Caki2 (cell line): ENCODE results near the gene TADA3. TPM values are rescaled to one million over a fixed set of nuclear protein-coding genes. Genes with fewer than 3 reads are reported as not detected.

Source experiments
- DNase-seq: peaks from one replicate; pipeline ENCODE4 v3.0.0-alpha.2; 2015; ENCODE audit warnings: low read depth
- in situ Hi-C: cut with HindIII; loops from 2 replicates; pipeline ENCODE4 v1.10.0; 2016; ENCODE audit warnings: low sequenced_read_pairs, low pct_unique_long_range_greater_than_20kb, mixed read lengths
- total RNA-seq: library from RNA; depleted of rRNA; stranded (reverse); fragments of >200 nt; shearing (Covaris generic); gene quantifications from 2 replicates; pipeline ENCODE4 v1.2.3, GENCODE V29; 2014; ENCODE audit warnings: low replicate concordance; rRNA removed

The TADA3 gene
- 86.1 and 95.9 TPM in 2 replicates for total RNA-seq

- in situ Hi-C loops, result no loop called here
- DNase-seq, result peak; percentile 93
Observed at GRCh38 chr3:9792405-9793160, at the start of gene TADA3, which contains the start of gene ARPC4. Gene TADA3, minus strand, starts transcription at chr3:9792473. Its CDS starts 1,007 bp downstream, at chr3:9791466. Gene ARPC4, plus strand, starts transcription at chr3:9793082. Its CDS starts 40 bp downstream, at chr3:9793122.

GRCh38 chr3:9841015-9841414 lies 48.7 kb upstream of the TADA3 start:
- in situ Hi-C loops, result no loop called here
- no peak for DNase-seq

GRCh38 chr3:9838856-9839255 lies 46.6 kb upstream of the TADA3 start:
- in situ Hi-C loops, result no loop called here
- no peak for DNase-seq

GRCh38 chr3:9837701-9838582 lies 45.7 kb upstream of the TADA3 start:
- in situ Hi-C loops, result no loop called here
- DNase-seq, result no peak

- DNase-seq, result no peak
- in situ Hi-C loops, result no loop called here
Observed at GRCh38 chr3:9834520-9835380, 42.5 kb upstream of the TADA3 start.

GRCh38 chr3:9833078-9833477 lies 40.8 kb upstream of the TADA3 start:
- no peak for DNase-seq
- in situ Hi-C loops, result no loop called here

- DNase-seq, result no peak
- in situ Hi-C loops, result no loop called here
Observed at GRCh38 chr3:9831253-9831652, 39.0 kb upstream of the TADA3 start.

- in situ Hi-C loops, result no loop called here
- DNase-seq, result no peak
Observed at GRCh38 chr3:9828801-9829755, 36.8 kb upstream of the TADA3 start.

- in situ Hi-C loops, result no loop called here
- DNase-seq, result no peak
Observed at GRCh38 chr3:9826815-9827573, 34.7 kb upstream of the TADA3 start.

GRCh38 chr3:9825451-9826040 lies 33.3 kb upstream of the TADA3 start:
- DNase-seq, result no peak
- in situ Hi-C loops, result no loop called here

- in situ Hi-C loops, result no loop called here
- no peak for DNase-seq
Observed at GRCh38 chr3:9820946-9821345, 28.7 kb upstream of the TADA3 start.

- in situ Hi-C loops, result no loop called here
- DNase-seq, result no peak
Observed at GRCh38 chr3:9820543-9820942, 28.3 kb upstream of the TADA3 start.

- in situ Hi-C loops, result no loop called here
- no peak for DNase-seq
Observed at GRCh38 chr3:9818666-9819335, 26.5 kb upstream of the TADA3 start.

- in situ Hi-C loops, result no loop called here
Observed at GRCh38 chr3:9817436-9817835, 25.2 kb upstream of the TADA3 start.

GRCh38 chr3:9815986-9816385 lies 23.7 kb upstream of the TADA3 start:
- in situ Hi-C loops, result no loop called here
- DNase-seq, result no peak

More at GRCh38 chr3:9817436-9817835, 25.2 kb upstream of the TADA3 start:
- no peak for DNase-seq
